Esophagus squamous epithelium (tissue), 4 donors: ENCODE measurements around the gene DNAJC17.

ENCODE experiments used
- CTCF ChIP-seq, 6 experiments: fragments of 450-650 bp in 4 of 6; fragments of 200-600 bp in 2 of 6; sonication (generic) in 2 of 6; IDR thresholded peaks; one replicate each; pipeline ENCODE4 v1.5.1; 2016 to 2019; ENCODE audit warnings: antibody characterized with exemption in 6 of 6, mild to moderate bottlenecking in 4 of 6, moderate library complexity in 4 of 6
- POLR2A ChIP-seq, 4 donors: fragments of 450-650 bp; IDR thresholded peaks; one replicate each; pipeline ENCODE4 v1.6.1; 2017; ENCODE audit warnings: antibody characterized with exemption in 4 of 4, mild to moderate bottlenecking in 4 of 4, moderate library complexity in 3 of 4

- no peak for TF ChIP-seq CTCF (IDR thresholded peaks at IDR 0.05)
- TF ChIP-seq POLR2A (IDR thresholded peaks at IDR 0.05) = no peak
These were observed 21.5 kb downstream of the DNAJC17 start for GRCh38 chr15:40785814-40786213.
